H1 (cell line): Measurements from ENCODE around the gene CFAP61. TPM values are rescaled to one million over a fixed set of nuclear protein-coding genes. Genes with fewer than 3 reads are reported as not detected.

Experiments
- CBX5 ChIP-seq: fragments of 300-800, 300-1000 bp; sonication (generic); IDR thresholded peaks from 2 replicates; pipeline ENCODE4 v1.7.1; 2016; ENCODE audit warnings: antibody characterized with exemption, low read length, low read depth
- CEBPB ChIP-seq: IDR thresholded peaks from 2 replicates; pipeline ENCODE4 v1.6.1; 2012; ENCODE audit warnings: low read depth, low read length
- KDM4A ChIP-seq: IDR thresholded peaks from one replicate; pipeline ENCODE4 v1.7.1; 2012; ENCODE audit warnings: low read depth, mild to moderate bottlenecking, moderate library complexity, low read length, inconsistent platforms; ENCODE audit not compliant: severe bottlenecking
- MAFK ChIP-seq: IDR thresholded peaks from 2 replicates; pipeline ENCODE4 v1.6.1; 2012; ENCODE audit warnings: low read depth, mild to moderate bottlenecking, improper control_type of control experiment, low read length
- POU5F1 ChIP-seq: IDR thresholded peaks from 2 replicates; pipeline ENCODE4 v1.6.1; 2011; ENCODE audit warnings: low read depth, mild to moderate bottlenecking, low read length, moderate library complexity
- polyA plus RNA-seq, 7 experiments: library from polyadenylated mRNA; depleted of rRNA in 3 of 7; stranded (reverse) in 5 of 7; unstranded in 2 of 7; fragments of >200 nt in 5 of 7; fragments of 200-250 nt in 2 of 7; gene quantifications; 1 replicate in 5 of 7; 2 replicates in 1 of 7; 4 replicates in 1 of 7; pipeline versions ENCODE4 v1.2.1 to v1.2.3, GENCODE V29; 2011 to 2013; ENCODE audit warnings: missing spikeins in 2 of 7, mixed read lengths in 2 of 7
- total RNA-seq: library from RNA; stranded (reverse); fragmentation: NEBNext Ultra II Directional; extraction: Animal tissue kit (Norgen Biotek cat#: 25700); gene quantifications from 2 replicates; pipeline ENCODE4 v1.2.1, GENCODE V29; 2021

The CFAP61 gene
- total and polyA plus RNA-seq, 2 of the 8 experiments (the other 6 are each of a cell fraction or from before 2014, with no cell fraction given): 0.29 to 0.61 TPM

- TF ChIP-seq MAFK (no peak), CEBPB (no peak), KDM4A (no peak), POU5F1 (no peak), CBX5 (no peak)
Observed at GRCh38 chr20:20331817-20332216, 279.5 kb downstream of the CFAP61 start (continued).
